ENCODE data around the gene ARRDC2.

DNA sequence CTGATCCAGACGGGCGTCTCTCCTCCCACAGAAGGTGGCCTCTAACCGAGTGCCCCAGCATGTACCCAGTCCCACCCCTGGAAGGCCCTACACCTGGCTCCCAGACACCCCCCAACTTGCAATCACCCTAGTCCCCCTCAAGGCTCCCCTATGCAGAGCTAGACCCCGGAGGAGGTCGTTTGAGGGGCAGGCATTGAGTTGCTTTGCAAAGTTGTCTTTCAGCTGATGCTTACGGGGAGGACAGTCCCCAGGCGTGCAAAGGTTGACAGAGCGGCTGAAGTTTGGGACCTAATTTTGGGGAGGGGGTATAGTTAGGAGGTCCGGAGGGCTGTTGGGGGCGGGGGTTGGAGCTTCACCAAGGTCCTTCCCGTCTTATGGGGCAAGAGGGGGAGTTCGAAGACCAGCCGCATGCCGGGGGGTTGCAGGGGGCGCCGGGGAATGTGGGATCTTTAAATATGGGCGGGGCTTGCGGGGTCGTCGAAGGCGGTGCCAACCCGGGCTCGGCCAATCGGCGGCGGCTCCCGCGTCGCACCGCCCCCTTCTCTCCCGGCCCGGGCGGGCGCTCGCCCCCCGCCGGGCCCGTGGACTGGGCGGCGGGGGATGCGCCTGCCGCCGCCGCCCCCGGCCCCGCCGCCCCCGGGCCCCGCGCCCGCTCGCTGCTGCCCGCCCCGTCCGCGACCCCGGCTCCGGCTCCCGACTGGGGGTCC lies 41.3 kb upstream of the ARRDC2 start, which contains the start of gene KCNN1:
- TF ChIP-seq, protein P1, sequence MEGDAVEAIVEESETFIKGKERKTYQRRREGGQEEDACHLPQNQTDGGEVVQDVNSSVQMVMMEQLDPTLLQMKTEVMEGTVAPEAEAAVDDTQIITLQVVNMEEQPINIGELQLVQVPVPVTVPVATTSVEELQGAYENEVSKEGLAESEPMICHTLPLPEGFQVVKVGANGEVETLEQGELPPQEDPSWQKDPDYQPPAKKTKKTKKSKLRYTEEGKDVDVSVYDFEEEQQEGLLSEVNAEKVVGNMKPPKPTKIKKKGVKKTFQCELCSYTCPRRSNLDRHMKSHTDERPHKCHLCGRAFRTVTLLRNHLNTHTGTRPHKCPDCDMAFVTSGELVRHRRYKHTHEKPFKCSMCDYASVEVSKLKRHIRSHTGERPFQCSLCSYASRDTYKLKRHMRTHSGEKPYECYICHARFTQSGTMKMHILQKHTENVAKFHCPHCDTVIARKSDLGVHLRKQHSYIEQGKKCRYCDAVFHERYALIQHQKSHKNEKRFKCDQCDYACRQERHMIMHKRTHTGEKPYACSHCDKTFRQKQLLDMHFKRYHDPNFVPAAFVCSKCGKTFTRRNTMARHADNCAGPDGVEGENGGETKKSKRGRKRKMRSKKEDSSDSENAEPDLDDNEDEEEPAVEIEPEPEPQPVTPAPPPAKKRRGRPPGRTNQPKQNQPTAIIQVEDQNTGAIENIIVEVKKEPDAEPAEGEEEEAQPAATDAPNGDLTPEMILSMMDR (IDR thresholded peaks at IDR 0.05) = no peak
- TF ChIP-seq POLR2A (IDR thresholded peaks at IDR 0.05) = no peak
